HuH-7 (cell line): ENCODE results near the gene MLN.

Experiments
- DNase-seq: peaks from one replicate; pipeline ENCODE4 v3.0.0; 2011; ENCODE audit warnings: low spot score

The MLN gene

GRCh38 chr6:33813990-33814985, 10.5 kb upstream of the MLN start:
- no peak for DNase-seq

GRCh38 chr6:33813246-33813904, 9.6 kb upstream of the MLN start:
- no peak for DNase-seq

- DNase-seq, result peak; percentile 71
These were observed 8.9 kb upstream of the MLN start for GRCh38 chr6:33812669-33813068.

- DNase-seq, result no peak
These were observed 5.8 kb upstream of the MLN start for GRCh38 chr6:33809594-33809993.

GRCh38 chr6:33808641-33809180, 4.9 kb upstream of the MLN start:
- DNase-seq, result no peak

- no peak for DNase-seq
These were observed 3.8 kb upstream of the MLN start for GRCh38 chr6:33807606-33808005.

GRCh38 chr6:33806841-33807240, 3.0 kb upstream of the MLN start:
- no peak for DNase-seq

GRCh38 chr6:33802186-33802958, 1.4 kb downstream of the MLN start:
- no peak for DNase-seq

- DNase-seq, result no peak
These were observed 2.2 kb downstream of the MLN start for GRCh38 chr6:33801611-33802010.

- DNase-seq, result no peak
These were observed 3.4 kb downstream of the MLN start for GRCh38 chr6:33800248-33800969.

GRCh38 chr6:33799454-33800113, 4.2 kb downstream of the MLN start:
- DNase-seq, result no peak

- no peak for DNase-seq
These were observed 5.4 kb downstream of the MLN start for GRCh38 chr6:33798343-33798848.

GRCh38 chr6:33797626-33798342, 6.0 kb downstream of the MLN start:
- DNase-seq, result no peak

GRCh38 chr6:33794910-33795623, 8.7 kb downstream of the MLN start:
- DNase-seq, result peak; percentile 14

GRCh38 chr6:33792981-33793380, 10.8 kb downstream of the MLN start:
- no peak for DNase-seq

GRCh38 chr6:33791620-33792019, 12.2 kb downstream of the MLN start:
- no peak for DNase-seq

- DNase-seq, result no peak
These were observed 12.9 kb downstream of the MLN start for GRCh38 chr6:33790910-33791309.

GRCh38 chr6:33790379-33790778, 13.4 kb downstream of the MLN start:
- no peak for DNase-seq

- DNase-seq, result no peak
These were observed 14.3 kb downstream of the MLN start for GRCh38 chr6:33789550-33789895.
